Activated T-helper 1 cell treated with Interleukin-2 at 50 U/mL for 16 hours (primary cell): Measurements from ENCODE around the gene LRRC10B.

ENCODE experiments used
- DNase-seq: peaks from one replicate; pipeline ENCODE4 v3.0.0-alpha.2; 2020; ENCODE audit warnings: low read depth

LRRC10B gene

DNA sequence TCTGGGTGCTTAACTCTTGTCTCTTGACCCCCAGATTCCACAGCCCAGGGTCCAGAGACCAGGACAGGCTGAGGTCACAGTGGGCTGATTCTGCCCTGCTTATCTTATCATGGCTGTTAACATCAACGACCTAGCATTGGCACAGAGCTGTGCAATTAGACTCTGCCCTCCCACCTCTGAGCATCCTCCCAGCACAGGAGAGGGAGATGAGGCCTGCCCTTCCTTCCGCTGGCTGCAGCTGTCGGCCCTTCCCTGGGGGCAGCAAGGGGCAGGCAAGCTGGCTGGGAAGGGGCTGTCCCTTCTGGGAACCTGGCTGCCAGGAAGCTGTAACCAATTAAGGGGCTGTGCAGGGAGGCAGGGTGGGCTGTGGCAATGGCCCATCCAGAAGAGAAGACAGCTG lies 22.5 kb downstream of the LRRC10B start:
- no peak for DNase-seq

DNA sequence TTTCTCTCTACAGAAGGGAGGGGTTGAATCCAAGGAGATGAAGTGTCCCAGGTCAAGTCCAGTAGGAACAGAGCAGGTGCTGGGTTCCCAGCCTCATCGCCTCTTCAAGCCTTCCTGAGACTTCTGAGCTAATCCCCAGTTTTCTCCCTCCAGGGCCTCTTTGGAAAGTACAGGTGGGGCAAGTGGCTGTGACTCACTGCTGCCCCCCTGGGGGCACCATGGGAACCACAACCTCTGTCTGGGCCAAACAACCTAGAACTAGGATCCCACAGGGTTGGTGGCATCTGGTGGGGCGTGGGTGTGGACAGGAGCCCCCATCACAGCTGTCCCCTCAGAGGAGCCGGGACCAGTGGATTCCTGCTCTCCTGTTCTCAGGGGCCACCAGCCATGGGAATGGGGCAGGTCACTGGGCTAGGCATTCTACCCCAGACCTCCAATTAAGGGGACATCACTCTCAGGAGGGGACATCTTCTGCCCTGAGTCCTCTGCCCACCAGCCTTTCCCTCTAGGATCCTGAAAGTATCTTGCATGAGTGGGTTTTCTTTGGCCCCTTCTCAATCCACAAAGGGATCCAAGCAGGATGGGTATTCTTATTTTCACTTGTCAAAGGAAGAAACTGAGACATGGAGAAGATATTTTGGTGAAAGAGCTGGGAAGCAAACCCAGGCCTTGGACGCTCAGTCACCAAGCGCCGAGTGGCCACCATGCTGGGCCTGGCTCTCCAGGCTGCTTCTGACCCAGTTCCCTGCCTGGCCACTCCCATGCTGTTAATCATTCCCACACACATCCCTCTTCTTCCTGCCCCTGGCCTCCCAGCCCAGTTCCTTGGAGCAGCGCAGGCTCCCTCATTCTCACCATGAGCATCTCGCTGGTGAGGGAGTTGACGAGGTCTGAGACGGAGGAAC lies 23.8 kb downstream of the LRRC10B start:
- peak; percentile 8 for DNase-seq

DNA sequence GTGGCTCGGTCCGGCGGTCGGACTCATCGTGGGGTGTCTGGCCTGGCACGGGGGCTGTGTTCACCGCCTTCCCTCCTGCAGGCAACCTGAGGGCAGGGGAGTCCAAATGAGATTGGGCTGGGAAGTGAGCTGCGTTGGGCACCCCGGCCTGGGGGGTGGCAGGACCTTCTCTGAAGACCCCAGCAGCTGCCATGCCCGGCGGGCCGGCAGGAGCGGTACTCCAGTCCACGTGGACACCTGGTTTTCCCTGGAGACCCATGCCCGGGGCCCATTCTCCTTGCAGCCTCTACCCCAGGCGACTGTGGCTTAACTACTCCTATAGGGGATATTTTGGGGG lies 24.5 kb downstream of the LRRC10B start:
- DNase-seq: no peak

DNA sequence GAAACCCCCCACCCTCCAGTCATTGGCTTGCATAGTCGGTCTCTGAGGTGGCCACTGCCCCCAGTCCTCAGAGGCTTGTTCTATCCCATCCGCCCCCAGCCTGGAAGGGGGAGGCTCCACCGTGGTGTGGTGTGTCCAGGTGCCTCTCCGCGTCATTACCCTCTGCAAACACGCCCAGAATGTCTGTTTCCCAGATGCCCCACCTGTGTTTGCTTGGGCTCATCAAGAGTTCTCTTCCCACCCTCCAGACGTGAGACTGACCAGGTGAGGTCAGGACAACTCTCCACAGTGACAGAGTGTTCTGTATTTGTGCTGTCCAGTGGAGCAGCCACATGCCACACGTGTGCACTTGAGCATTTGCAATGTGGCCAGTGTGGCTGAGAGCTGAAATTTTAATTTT lies 24.9 kb downstream of the LRRC10B start:
- DNase-seq: no peak

DNA sequence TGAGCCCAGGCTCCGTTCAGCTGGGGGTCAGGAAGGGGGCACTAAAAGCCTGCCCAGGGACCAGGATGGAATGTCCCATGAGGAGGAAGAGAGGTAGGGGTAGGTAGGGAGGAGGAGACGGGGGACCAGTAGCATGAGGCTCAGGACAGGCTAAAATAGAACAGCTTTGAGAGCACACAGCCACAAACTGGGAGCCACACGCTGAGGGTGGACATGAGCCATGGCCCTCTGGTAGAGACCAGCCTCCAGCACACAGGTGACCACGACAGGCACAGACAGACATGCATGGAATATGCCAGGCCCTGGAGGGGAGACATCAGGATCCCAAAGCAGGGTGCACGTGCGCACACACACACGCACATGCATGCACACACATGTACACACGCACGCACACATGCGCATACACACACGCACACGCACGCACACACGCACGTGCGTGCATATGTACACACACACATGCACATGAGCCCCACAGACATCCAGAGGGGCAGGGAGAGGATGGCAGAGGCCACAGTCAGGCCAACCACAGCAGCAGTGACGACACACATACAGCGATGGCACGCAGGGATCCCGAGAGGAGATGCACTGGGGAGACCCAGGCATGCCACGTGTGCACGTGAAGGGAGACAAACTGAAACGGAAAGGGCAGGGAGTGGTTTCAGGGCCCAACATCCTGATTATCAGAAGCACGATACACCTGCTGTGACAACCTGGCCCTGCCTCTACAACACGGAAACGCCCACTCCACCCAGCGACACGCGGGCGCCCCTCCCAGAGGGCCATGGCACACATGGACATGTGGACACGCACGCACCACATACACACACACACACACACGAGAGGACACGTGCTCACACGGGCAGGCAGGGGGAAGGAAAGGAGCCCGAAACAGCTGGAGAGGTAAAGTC lies 25.7 kb downstream of the LRRC10B start:
- no peak for DNase-seq

DNA sequence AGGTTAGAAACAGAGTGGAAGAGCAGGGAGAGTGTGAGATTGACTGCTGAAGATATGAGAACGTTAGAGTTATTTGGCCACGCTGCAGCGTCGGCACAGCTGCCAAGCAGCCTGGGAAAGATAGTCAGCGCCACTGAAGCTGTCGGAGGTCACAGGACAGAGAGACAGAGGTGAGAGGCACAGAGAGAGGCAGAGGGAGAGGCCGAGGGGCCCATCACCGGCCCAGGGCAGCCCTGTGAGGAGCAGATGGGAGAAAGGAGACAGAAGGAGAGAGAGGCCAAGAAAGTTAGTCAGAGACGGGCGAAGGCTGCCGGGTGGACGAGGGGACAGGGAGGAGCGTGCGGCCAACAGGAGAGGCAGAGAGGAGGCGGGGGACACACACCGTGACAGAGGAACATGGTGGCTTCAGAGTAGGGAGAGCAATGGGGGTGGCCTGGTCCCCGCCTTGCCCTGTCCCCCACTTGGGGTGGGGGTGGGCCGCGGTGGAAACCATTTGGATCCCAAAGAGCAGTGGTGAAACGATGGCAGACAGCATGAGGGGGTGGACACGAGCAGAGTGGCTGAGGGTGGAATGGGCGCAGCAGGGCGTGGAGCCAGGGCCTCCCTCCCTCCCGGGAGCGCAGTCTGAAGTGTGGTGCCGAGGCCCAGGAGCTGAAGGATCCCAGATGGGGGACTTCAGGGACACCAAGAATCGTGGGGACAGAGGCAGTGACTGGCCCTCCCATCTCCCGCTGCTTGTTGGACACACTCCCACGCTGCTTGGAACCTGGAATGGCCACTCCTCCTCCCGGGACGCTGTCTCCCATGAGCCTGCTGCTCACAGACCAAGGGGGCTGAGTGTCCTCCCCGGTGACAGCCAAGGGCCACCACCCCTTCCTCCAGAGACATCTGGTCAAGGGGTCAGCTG lies 26.6 kb downstream of the LRRC10B start:
- no peak for DNase-seq

DNA sequence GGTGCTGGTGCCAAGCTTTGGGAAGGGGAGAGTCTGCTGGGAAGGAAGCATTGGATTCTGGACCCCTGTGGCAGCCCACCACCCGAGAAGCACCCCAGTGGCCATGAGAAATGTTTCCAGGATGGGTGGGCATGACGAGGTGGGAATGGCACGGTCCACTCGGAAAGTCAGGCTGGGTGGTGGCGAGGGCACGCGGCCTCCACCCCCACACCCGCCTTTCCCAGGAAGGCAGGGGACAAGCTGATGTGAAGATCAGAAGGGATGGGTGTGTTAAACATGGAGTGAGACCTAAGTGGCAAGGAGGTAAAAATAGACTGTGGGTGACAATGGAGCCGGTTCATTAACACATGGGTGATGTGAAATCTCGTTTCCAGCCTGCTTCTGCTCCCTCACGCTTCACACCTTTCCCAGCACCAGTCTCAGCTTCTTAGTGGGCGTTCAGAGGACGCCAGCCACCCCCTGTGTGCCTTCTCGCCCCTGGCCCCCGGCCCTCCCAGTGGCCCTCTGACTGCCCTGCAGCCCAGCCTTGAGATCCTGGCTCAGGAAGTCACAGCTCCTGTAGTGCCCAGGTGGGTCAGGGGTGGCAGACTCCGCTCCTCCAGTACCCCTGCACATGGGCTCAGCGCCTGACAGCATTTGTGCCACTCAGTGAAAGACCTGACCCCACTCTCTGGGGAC lies 27.6 kb downstream of the LRRC10B start:
- DNase-seq: no peak

DNA sequence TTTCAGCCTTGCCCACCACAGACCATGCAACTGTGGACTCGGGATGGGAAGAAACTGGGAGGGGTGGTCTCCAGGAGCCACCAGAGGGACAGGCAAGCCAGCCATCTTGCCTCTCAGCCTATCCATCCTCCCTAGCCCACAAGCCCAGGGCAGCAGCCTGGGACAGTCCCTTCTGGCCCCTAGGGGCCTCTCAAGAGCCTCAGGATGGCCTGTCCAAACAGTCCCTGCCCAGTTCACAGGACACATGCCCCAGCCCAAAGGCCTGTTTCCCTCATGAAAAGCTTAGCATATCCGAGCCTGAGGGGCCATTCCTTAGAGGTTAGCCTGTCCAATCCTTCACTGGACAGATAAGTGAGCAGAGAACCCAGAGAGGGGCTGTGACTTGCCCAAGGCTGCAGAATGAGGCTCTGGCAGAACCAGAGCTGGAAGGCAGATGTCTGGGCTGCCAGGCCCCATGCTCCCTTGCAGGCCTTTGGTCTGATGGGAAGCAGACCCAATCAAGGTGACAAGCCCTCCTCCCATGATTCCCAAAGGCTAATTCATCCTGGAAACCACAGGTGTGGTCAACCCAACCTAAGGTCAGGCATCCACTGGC lies 28.2 kb downstream of the LRRC10B start:
- DNase-seq: no peak

DNA sequence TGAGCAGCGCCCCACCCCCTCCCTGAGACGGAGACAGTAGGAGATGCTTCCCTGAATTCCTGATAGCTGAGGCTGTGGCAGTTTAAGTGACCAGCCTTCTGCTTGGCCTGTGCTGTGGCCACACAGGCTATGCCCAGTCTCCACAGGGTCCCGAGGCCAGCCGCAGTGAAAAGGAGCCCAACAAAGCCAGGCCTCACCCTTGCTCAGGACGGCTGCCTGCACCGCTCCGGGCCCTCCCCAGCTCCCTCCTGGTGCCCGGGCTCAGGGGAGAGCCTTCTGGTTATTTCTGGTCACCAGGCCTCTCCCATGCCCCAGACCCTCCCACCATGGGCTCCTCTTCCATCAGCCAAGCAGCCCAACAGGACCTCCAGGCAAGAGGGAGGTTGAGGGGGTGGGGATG lies 28.8 kb downstream of the LRRC10B start:
- no peak for DNase-seq

DNA sequence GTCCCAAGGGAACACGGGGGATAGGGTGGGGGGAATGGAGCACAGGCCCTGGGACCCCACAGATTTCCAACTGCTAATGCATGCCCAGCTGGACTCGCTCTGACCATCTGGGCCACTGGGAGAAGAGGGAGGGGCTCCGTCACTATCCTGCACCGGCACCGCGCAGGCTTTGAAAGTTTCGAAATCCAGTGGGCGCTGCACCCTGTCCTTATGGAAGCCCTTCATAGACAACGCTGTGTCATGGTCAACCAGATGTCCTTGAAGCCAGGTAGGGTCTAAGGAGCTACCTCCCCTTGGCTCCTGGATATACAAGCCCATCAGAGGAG lies 30.1 kb downstream of the LRRC10B start:
- no peak for DNase-seq

DNA sequence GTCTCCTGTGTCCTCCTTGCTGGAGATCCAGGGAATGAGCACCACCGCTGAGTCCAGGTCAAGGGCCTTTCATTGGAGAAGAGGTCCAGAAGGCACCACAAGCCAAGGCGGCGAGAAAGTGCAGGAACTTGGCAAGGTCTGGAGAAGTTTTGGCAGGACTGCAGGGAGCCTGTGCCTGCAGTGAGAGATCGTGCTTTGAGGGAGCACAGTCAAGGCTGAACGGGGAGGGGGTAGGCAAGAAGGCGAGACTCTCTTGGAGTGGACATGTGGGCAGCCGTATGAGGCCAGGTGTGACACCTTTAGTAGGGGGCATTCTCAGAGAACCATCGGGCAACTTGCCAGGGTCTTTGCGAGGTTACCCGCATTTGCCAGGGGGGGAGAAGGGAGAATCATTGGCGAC lies 30.5 kb downstream of the LRRC10B start:
- no peak for DNase-seq

DNA sequence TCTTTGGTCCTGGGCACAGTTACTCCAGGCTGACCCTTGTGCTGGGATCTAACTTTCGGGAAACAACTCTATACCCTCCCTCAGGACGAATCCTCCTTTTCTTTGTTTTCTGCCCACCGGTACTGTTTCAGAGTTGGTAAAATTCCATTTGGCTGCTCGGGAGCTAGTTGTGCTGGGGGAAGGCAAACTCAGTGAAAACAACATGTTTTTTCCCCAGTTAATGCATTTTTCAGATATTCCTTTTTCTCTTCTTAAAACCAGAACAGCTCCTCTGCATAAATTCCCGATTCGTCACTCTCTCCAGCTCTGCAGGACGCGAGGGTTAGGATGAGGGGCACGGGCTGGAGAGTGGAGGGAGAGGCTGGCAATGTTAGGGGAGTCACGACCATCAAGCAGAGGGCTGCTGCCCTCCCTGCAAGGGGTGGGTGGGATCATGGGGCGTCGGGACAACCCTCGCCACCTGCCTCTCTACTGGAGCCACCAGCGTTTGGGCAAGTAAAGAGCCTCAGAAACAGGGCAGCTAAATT lies 31.3 kb downstream of the LRRC10B start:
- no peak for DNase-seq

DNA sequence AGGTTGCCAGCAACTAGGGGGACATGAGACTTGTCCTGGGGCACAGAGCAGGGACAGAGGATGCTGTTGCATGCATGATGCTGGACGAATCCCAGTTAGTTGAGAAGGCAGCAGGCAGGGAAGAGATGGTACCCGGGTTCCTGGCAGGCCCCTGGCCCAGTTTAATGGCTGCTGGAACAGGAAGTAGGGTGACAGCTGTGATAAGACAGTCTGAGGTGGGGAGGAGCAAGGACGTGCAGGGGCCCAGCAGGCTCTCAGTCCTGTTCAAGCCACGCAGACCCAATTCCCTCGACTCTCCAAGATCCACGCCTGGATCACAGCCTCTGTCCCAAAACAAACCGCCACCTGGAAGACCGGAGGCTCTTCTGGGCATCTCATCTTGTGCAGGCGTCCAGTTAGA lies 32.0 kb downstream of the LRRC10B start:
- DNase-seq: no peak

DNA sequence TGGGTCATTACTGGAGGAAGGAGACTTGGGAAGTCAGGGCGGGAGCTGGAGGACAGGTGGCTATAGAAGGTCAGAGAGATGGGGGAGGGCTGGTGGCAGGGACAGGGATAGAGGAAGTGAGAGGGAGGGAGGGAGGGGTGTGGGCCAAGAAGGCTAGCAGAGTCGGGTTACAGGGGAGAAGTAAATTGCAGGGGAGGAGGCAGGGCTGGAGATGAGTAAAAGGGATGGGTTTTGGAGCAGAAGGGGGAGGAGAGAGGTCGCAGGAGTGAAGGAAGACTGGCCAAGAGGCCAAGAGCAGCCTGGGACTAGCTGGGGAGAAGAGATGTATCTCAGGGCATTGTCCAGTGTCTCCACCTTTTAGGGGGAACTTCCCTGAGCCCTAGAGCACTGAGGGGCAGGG lies 33.0 kb downstream of the LRRC10B start:
- DNase-seq: no peak

DNA sequence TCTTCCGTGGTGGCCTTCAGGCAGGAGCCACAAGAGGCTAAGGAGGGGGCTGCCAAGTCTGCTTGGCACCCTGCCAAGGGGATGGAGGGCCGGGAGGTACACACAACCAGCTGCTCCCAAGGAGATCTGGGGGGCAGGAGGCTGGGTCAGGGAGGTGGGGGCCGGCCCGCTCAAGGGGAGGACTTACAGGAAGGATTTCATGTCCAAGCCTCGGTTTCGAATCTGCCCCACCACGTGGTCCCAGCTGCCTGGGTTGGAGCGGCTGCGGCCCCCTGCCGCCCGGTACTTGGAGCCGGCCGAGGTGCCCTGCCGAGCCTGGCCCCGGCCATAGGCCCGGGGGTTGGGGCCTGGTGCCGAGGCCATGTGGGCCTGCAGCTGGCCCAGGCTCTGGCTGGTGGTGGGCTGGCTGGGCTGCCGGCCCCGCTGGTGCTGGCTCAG lies 33.5 kb downstream of the LRRC10B start:
- no peak for DNase-seq

DNA sequence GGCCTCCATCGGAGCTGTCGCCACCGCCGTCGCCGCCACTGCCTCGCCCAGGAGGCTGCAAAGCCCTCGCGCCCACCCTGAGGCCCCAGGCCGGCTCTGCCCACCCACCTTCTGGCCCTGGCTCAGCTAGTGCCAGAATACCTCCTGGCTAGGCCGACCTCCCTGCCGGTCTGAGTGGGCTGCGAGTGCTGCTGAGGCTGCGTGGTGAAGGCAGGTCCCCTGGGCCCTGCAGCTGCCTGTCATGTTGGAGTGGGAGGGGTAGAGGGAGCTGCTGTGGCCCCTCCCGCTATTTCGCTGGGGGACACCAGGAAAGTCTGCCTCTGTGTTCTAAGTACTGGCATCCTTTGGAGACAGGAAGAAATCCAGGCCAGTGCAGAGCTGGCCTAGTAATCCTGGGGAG lies 34.2 kb downstream of the LRRC10B start:
- no peak for DNase-seq

DNA sequence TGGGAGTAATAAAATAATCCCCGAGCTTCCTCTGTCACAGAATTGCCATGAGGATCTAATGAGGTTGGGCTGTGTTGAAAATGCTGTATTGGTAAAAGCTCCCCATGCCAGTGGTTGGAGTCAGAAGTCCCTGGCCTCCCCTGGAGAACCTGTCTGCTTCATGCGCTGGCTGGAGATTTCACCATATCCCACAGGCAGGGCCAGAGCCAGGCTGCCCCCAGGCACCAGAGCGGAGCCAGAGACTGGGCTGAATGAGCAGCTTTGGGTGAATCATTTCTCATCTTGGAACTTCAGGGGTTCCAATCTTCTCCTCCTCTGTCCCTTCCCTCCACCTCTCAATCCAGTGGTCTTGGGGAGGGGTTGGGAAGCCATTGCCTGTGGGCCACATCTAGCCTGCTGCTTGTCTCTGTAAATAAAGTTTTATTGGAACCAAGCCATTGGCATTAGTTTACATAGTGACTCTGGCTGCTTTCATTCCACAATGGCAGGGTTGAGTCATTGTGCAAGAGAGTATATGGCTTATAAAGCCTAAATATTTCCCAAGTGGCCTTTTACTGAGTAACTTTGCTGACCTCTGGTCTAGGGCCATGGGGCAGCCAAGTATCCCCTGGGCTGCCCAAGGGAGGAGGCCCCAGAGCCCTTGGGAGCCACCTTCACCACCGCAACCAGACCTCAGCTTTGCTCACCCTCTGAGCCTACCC lies 35.2 kb downstream of the LRRC10B start:
- DNase-seq: no peak

DNA sequence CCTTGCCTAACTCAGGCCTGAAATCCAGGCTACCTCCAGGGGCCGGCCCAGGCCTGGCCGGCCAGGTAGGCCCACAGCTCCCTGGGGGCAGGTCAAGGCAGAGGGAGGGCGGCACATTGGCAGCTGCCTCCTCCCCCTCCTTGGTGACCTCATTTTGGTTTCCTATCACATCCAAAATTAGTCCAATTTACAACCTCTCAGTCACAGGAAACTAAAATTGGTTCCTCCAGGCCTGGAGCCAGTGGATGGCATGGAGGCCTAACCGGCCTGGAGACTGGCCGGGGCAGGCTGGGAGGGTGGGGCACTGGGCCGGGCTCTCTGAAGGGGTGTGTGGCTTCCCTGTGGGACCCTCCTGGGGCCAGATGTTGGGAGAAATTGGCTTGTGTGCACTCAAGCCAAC lies 35.9 kb downstream of the LRRC10B start:
- DNase-seq: no peak

DNA sequence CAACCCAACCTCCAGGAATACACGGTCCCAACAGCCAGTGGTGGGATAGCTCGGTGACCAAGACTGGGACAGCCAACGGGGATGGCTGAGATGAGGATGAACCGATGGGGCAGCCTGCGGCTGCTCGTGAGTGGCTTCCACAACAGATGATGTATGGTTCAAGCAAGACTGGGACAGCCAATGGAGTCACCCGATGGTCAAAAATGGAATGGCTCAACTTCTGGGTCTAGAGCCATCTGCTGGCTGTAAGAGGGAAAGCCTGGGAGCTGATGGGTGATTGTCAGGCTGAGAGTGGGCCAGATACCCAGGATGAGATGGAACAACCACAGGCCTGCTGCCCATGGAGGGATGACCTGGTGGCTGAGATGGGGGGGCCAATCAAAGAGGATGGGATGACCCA lies 36.8 kb downstream of the LRRC10B start:
- no peak for DNase-seq

DNA sequence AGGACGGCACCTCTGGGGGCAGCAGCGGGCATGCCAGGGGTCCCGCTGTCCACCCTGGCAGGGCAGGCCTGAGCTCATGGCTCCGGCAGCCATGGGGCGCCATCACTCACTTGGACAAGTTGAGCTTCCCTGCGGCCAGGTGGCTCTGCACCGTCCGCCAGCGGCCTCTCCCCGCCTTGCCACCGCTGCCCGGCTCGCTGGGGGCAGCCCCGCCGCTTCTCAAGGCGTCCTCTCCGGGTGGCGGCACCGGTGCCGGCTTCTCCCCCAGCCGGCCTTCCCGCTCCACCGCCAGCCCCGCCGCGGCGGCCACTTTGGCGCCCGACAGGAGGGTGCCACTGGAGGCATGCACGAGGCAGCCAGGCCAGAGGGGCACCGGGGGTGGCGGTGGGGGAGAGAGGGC lies 37.4 kb downstream of the LRRC10B start:
- DNase-seq: no peak
